Transverse colon (tissue), 4 donors: Measurements from ENCODE around the gene PKP3. TPM values are rescaled to one million over a fixed set of nuclear protein-coding genes. Genes with fewer than 3 reads are reported as not detected.
"Not testable (repeated sequence)": the region's sequence is repeated elsewhere in the genome, so short reads cannot be mapped to it uniquely, and the experiment has no call there.

ENCODE experiments used
- DNase-seq: peaks from one replicate; pipeline ENCODE4 v3.0.0-alpha.2; 2019
- H3K27ac ChIP-seq, 4 donors: fragments of 200-600 bp; sonication (generic); 2 replicates each; pipeline ENCODE4 v1.5.1; 2016 to 2018; ENCODE audit warnings: inconsistent platforms in 4 of 4
- H3K27me3 ChIP-seq: fragments of 200-600 bp; sonication (generic); 2 replicates; pipeline ENCODE4 v1.5.1; 2017; ENCODE audit warnings: inconsistent platforms
- H3K36me3 ChIP-seq, 4 donors: fragments of 200-600 bp; sonication (generic); 2 replicates each; pipeline ENCODE4 v1.5.1; 2017 to 2019; ENCODE audit warnings: inconsistent platforms in 4 of 4
- H3K4me1 ChIP-seq, 4 donors: fragments of 200-600 bp; sonication (generic); 2 replicates each; pipeline ENCODE4 v1.5.1; 2017 to 2020; ENCODE audit warnings: inconsistent platforms in 4 of 4
- H3K4me3 ChIP-seq, 4 donors: fragments of 200-600 bp; sonication (generic); 1 replicate in 1 of 4; 2 replicates in 3 of 4; pipeline versions ENCODE4 v1.5.1 to v1.6.1; 2017 to 2019; ENCODE audit warnings: inconsistent platforms in 4 of 4
- H3K9me3 ChIP-seq, 2 donors: fragments of 200-600 bp; sonication (generic); 2 replicates each; pipeline ENCODE4 v1.5.1; 2017 to 2019; ENCODE audit warnings: inconsistent platforms in 2 of 2
- CTCF ChIP-seq, 5 experiments: fragments of 200-600 bp in 3 of 5; fragments of 450-650 bp in 2 of 5; sonication (generic) in 3 of 5; IDR thresholded peaks; 1 replicate in 2 of 5; 2 replicates in 3 of 5; pipeline ENCODE4 v1.5.1; 2016 to 2017; ENCODE audit warnings: antibody characterized with exemption in 5 of 5, inconsistent platforms in 3 of 5, mild to moderate bottlenecking in 2 of 5, moderate library complexity in 1 of 5
- EP300 ChIP-seq: sonication (generic); formaldehyde crosslinking; IDR thresholded peaks from one replicate; pipeline ENCODE4 v1.6.1; 2017; ENCODE audit warnings: antibody characterized with exemption, low read depth
- POLR2A ChIP-seq: fragments of 450-650 bp; IDR thresholded peaks from one replicate; pipeline ENCODE4 v1.6.1; 2016; ENCODE audit warnings: antibody characterized with exemption, mild to moderate bottlenecking, moderate library complexity
- POLR2AphosphoS5 ChIP-seq, 3 donors: sonication (generic); formaldehyde crosslinking; IDR thresholded peaks; one replicate each; pipeline ENCODE4 v1.6.1; 2016; ENCODE audit warnings: antibody characterized with exemption in 3 of 3
- WGBS, 2 donors: methylation state at CpG; one replicate each; pipeline ENCODE4 v1.1.5; 2018; ENCODE audit warnings: low coverage in 1 of 2; 5-methylcytosine and 5-hydroxymethylcytosine counted together
- in situ Hi-C, 4 donors: fragments of 200-750 bp; cut with MboI; loops; one replicate each; pipeline versions ENCODE4 v1.15.0 to v1.15.1; 2017; ENCODE audit warnings: low sequenced_read_pairs in 3 of 4, low pct_ligation_motif_present in 1 of 4, low pct_unique_long_range_greater_than_20kb in 1 of 4
- intact Hi-C: fragments of 100-400 bp; cut with DNase I; formaldehyde crosslinking; loops from one replicate; pipeline ENCODE4 v1.15.1; 2023; ENCODE audit warnings: low total_unique reads
- total RNA-seq, 4 donors: library from RNA; depleted of rRNA; stranded (reverse); fragments of >200 nt; gene quantifications; one replicate each; pipeline ENCODE4 v1.1.0, GENCODE V29; 2016

Gene PKP3
- total RNA-seq, 4 donors from 2014 or later = 159 to 359 (median 200) TPM

- DNase-seq = no peak
- H3K4me1 ChIP-seq = peaks cover 8 to 22% (median 17%) of the 10 kb centered on the region in 4 donors
- H3K9me3 ChIP-seq = no peaks in the 10 kb centered on the region
- in situ Hi-C loops = loop anchor here in 1 of 4 donors (10.0 kb wide), 1 partner anchor 46 kb away; the partner anchor contains the start of gene PTDSS2
- no peak for TF ChIP-seq CTCF (IDR thresholded peaks at IDR 0.05)
- TF ChIP-seq POLR2AphosphoS5 (IDR thresholded peaks at IDR 0.05) = no peak
- no peak for TF ChIP-seq POLR2A
- TF ChIP-seq EP300 = no peak
- H3K4me3 ChIP-seq = no peak overlapping the region
- WGBS, 2 donors = 87 to 100% methylated on average over 1 to 13 of the region's 15 CpGs
- H3K36me3 ChIP-seq = no peaks in the 10 kb centered on the region
- H3K27me3 ChIP-seq = no peaks in the 10 kb centered on the region
- intact Hi-C loops = loop anchor here (10.0 kb wide), 1 partner anchor 96 kb away; the partner anchor contains the start of gene RNH1
- no peak overlapping the region for H3K27ac ChIP-seq
Measured at GRCh38 chr11:408154-409007, 14.4 kb downstream of the PKP3 start.

GRCh38 chr11:409008-409599, 15.1 kb downstream of the PKP3 start:
- DNase-seq = no peak
- WGBS, 2 donors = 69% methylated on average over 6 of the region's 7 CpGs; no CpG with 5 or more reads in 1 of the 2 donors
- H3K4me3 ChIP-seq = no peak overlapping the region
- H3K27ac ChIP-seq = no peak overlapping the region
- in situ Hi-C loops (loop anchor here in 1 of 4 donors (10.0 kb wide), 1 partner anchor 46 kb away; the partner anchor contains the start of gene PTDSS2), intact Hi-C loops (loop anchor here (10.0 kb wide), 1 partner anchor 96 kb away; the partner anchor contains the start of gene RNH1)
- TF ChIP-seq EP300 (no peak), CTCF (IDR thresholded peaks at IDR 0.05) (no peak), POLR2AphosphoS5 (IDR thresholded peaks at IDR 0.05) (no peak), POLR2A (no peak)
- no peaks in the 10 kb centered on the region for H3K9me3 ChIP-seq
- H3K36me3 ChIP-seq = no peaks in the 10 kb centered on the region
- no peaks in the 10 kb centered on the region for H3K27me3 ChIP-seq
- H3K4me1 ChIP-seq = peaks cover 8 to 22% (median 17%) of the 10 kb centered on the region in 4 donors

GRCh38 chr11:409600-410483, 15.8 kb downstream of the PKP3 start:
- intact Hi-C loops = loop anchor here (10.0 kb wide), 1 partner anchor 95 kb away; the partner anchor contains the start of gene RNH1
- Histone ChIP-seq H3K4me1 (peaks cover 8 to 29% (median 21%) of the 10 kb centered on the region in 4 donors), H3K27ac (no peak overlapping the region), H3K9me3 (no peaks in the 10 kb centered on the region), H3K27me3 (no peaks in the 10 kb centered on the region), H3K36me3 (no peaks in the 10 kb centered on the region), H3K4me3 (no peak overlapping the region)
- DNase-seq = no peak
- TF ChIP-seq POLR2AphosphoS5 (IDR thresholded peaks at IDR 0.05) (no peak), POLR2A (no peak), CTCF (IDR thresholded peaks at IDR 0.05) (no peak), EP300 (no peak)
- WGBS, 2 donors = 58 to 64% methylated on average over 5 to 14 of the region's 18 CpGs
- in situ Hi-C loops = loop anchor here in 1 of 4 donors (10.0 kb wide), 1 partner anchor 45 kb away; the partner anchor contains the start of gene PTDSS2

- in situ Hi-C loops, DNase-seq, H3K27ac ChIP-seq, H3K27me3 ChIP-seq, H3K4me3 ChIP-seq, H3K9me3 ChIP-seq, intact Hi-C loops, H3K36me3 ChIP-seq: not testable (repeated sequence)
- WGBS, 2 donors = 86% methylated on average over 2 of the region's 13 CpGs; no CpG with 5 or more reads in 1 of the 2 donors
- H3K4me1 ChIP-seq = peaks cover 13 to 31% (median 28%) of the 10 kb centered on the region in 4 donors
Measured at GRCh38 chr11:410711-411110, 16.7 kb downstream of the PKP3 start.

- H3K4me3 ChIP-seq, H3K36me3 ChIP-seq, H3K27me3 ChIP-seq, intact Hi-C loops, in situ Hi-C loops, H3K9me3 ChIP-seq, H3K27ac ChIP-seq, DNase-seq: not testable (repeated sequence)
- peaks cover 6 to 31% (median 24%) of the 10 kb centered on the region in 4 donors for H3K4me1 ChIP-seq
- WGBS, 2 donors = 73% methylated on average over 4 of the region's 11 CpGs; no CpG with 5 or more reads in 1 of the 2 donors
Measured at GRCh38 chr11:411520-411919, 17.5 kb downstream of the PKP3 start.
